ENCODE results near the gene RSPO1.
A peak's percentile ranks its signal among the peaks of the same experiment; 100 is the strongest.
"Not testable (repeated sequence)": the region's sequence is repeated elsewhere in the genome, so short reads cannot be mapped to it uniquely, and the experiment has no call there.

Gene RSPO1

GRCh38 chr1:37588939-37589338, 45.8 kb downstream of the RSPO1 start (continued):
- TF ChIP-seq, protein P1, sequence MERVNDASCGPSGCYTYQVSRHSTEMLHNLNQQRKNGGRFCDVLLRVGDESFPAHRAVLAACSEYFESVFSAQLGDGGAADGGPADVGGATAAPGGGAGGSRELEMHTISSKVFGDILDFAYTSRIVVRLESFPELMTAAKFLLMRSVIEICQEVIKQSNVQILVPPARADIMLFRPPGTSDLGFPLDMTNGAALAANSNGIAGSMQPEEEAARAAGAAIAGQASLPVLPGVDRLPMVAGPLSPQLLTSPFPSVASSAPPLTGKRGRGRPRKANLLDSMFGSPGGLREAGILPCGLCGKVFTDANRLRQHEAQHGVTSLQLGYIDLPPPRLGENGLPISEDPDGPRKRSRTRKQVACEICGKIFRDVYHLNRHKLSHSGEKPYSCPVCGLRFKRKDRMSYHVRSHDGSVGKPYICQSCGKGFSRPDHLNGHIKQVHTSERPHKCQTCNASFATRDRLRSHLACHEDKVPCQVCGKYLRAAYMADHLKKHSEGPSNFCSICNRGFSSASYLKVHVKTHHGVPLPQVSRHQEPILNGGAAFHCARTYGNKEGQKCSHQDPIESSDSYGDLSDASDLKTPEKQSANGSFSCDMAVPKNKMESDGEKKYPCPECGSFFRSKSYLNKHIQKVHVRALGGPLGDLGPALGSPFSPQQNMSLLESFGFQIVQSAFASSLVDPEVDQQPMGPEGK (CRISPR knock-in tag; IDR thresholded peaks at IDR 0.05; ENCODE audit: borderline replicate concordance): no peak

DNA sequence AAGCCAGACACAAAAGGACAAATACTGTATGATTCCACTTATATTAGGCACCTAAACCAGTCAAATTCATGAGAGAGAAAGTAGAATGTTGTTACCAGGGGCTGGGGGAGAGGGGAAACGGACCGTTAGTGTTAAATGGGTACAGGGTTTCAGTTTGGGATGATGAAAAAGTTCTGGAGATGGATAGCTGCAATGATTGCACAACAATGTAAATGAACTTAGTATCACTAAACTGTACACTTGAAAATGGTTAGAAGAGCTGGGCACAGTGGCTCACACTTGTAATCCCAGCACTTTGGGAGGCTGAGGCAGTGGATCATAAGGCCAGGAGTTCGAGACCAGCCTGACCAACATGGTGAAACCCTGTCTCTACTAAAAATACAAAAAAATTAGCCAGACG, 50.1 kb downstream of the RSPO1 start:
- ATAC-seq: not testable (repeated sequence)

DNA sequence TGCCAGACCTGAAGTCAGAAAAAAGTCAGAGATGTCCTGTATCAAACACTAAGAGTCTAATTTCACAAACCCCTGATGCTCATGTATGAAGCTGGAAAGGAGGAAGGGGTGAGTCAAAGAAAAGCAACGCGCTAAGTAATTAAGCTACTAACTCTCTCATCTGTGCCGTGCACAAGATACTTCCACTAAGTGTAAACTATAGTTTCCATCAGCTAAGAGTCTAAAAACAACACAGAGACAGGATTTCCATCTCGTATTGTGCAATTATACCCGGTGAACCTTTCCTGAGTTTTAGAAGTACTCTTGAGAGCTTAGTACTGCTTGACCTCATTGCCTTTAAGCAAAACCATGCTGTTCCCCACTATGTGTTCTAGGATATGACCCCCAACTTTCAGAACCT, 59.0 kb downstream of the RSPO1 start:
- TF ChIP-seq ZC3H10 (CRISPR knock-in tag; IDR thresholded peaks at IDR 0.05) (no peak), PPARA (CRISPR knock-in tag; IDR thresholded peaks at IDR 0.05; ENCODE audit: borderline replicate concordance) (no peak), ZFP3 (CRISPR knock-in tag; IDR thresholded peaks at IDR 0.05) (no peak), ISL1 (CRISPR knock-in tag; IDR thresholded peaks at IDR 0.05) (no peak), SNAI2 (CRISPR knock-in tag; IDR thresholded peaks at IDR 0.05) (no peak), BACH2 (CRISPR knock-in tag; IDR thresholded peaks at IDR 0.05; ENCODE audit: borderline replicate concordance) (no peak), ESRRG (CRISPR knock-in tag; IDR thresholded peaks at IDR 0.05) (no peak), ZNF70 (CRISPR knock-in tag; IDR thresholded peaks at IDR 0.05) (no peak), RARB (CRISPR knock-in tag; IDR thresholded peaks at IDR 0.05) (no peak)
- TF ChIP-seq, protein P2, sequence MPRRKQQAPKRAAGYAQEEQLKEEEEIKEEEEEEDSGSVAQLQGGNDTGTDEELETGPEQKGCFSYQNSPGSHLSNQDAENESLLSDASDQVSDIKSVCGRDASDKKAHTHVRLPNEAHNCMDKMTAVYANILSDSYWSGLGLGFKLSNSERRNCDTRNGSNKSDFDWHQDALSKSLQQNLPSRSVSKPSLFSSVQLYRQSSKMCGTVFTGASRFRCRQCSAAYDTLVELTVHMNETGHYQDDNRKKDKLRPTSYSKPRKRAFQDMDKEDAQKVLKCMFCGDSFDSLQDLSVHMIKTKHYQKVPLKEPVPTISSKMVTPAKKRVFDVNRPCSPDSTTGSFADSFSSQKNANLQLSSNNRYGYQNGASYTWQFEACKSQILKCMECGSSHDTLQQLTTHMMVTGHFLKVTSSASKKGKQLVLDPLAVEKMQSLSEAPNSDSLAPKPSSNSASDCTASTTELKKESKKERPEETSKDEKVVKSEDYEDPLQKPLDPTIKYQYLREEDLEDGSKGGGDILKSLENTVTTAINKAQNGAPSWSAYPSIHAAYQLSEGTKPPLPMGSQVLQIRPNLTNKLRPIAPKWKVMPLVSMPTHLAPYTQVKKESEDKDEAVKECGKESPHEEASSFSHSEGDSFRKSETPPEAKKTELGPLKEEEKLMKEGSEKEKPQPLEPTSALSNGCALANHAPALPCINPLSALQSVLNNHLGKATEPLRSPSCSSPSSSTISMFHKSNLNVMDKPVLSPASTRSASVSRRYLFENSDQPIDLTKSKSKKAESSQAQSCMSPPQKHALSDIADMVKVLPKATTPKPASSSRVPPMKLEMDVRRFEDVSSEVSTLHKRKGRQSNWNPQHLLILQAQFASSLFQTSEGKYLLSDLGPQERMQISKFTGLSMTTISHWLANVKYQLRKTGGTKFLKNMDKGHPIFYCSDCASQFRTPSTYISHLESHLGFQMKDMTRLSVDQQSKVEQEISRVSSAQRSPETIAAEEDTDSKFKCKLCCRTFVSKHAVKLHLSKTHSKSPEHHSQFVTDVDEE (CRISPR knock-in tag; IDR thresholded peaks at IDR 0.05): no peak
- TF ChIP-seq, protein P3, sequence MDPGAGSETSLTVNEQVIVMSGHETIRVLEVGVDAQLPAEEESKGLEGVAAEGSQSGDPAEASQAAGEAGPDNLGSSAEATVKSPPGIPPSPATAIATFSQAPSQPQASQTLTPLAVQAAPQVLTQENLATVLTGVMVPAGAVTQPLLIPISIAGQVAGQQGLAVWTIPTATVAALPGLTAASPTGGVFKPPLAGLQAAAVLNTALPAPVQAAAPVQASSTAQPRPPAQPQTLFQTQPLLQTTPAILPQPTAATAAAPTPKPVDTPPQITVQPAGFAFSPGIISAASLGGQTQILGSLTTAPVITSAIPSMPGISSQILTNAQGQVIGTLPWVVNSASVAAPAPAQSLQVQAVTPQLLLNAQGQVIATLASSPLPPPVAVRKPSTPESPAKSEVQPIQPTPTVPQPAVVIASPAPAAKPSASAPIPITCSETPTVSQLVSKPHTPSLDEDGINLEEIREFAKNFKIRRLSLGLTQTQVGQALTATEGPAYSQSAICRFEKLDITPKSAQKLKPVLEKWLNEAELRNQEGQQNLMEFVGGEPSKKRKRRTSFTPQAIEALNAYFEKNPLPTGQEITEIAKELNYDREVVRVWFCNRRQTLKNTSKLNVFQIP (CRISPR knock-in tag; IDR thresholded peaks at IDR 0.05; ENCODE audit: borderline replicate concordance, low read depth): no peak
- peak; percentile 5 for ATAC-seq

DNA sequence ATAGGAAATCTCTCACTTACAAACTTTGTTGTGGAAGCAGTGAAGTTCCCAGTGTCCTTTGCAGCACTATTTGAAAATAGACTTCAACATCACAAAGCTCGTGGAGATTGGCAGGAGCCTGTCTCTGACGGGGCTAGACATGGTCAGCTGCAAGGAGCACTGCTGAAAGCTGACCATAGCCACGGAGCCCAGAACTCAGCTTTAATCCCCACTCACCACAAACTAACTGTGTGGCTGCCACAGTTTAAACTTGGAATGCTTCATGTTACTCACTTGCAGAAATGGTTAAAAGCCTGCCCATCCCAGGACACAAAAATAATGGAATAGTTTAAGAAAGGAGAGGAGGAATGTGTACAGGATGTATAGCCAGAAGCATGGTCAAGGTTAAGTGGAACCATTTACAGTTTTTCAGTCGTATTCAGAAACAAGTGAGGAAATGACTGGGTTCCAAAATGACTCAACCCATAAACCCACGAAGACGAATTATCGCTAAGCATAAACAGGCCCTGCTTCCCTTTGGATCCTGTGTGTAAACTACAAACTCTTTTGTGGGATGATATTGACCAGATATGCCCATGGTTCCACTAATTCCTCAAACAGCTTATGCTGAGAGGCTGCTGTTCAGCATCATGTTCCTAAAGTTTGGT, 59.7 kb downstream of the RSPO1 start:
- TF ChIP-seq TOX (CRISPR knock-in tag; IDR thresholded peaks at IDR 0.05; ENCODE audit: borderline replicate concordance) (peak; percentile 95), GLIS3 (CRISPR knock-in tag; IDR thresholded peaks at IDR 0.05) (no peak), ZC3H10 (CRISPR knock-in tag; IDR thresholded peaks at IDR 0.05) (peak; percentile 49; the same call in 1 of the 2 replicates), RARB (CRISPR knock-in tag; IDR thresholded peaks at IDR 0.05) (peak; percentile 88; the same call in 1 of the 2 replicates), CSDC2 (CRISPR knock-in tag; IDR thresholded peaks at IDR 0.05) (no peak)
- TF ChIP-seq, protein P1 (CRISPR knock-in tag; IDR thresholded peaks at IDR 0.05; ENCODE audit: borderline replicate concordance): 0 out of 2 replicates have a peak, but pooled peaks have one; percentile 60
- TF ChIP-seq, protein P4, sequence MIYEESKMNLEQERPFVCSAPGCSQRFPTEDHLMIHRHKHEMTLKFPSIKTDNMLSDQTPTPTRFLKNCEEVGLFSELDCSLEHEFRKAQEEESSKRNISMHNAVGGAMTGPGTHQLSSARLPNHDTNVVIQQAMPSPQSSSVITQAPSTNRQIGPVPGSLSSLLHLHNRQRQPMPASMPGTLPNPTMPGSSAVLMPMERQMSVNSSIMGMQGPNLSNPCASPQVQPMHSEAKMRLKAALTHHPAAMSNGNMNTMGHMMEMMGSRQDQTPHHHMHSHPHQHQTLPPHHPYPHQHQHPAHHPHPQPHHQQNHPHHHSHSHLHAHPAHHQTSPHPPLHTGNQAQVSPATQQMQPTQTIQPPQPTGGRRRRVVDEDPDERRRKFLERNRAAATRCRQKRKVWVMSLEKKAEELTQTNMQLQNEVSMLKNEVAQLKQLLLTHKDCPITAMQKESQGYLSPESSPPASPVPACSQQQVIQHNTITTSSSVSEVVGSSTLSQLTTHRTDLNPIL (CRISPR knock-in tag; IDR thresholded peaks at IDR 0.05; ENCODE audit: low read depth): no peak
- TF ChIP-seq, protein P2 (CRISPR knock-in tag; IDR thresholded peaks at IDR 0.05): no peak
- ATAC-seq: peak; percentile 83

All from SK-N-SH treated with all-trans-retinoic acid at 6 μM for 48 hours (cell line).